ENCODE results near the gene TYW5.

GRCh38 chr2:199994896-199995295 is 39.6 kb upstream of the TYW5 start:
- TF ChIP-seq SP1 (IDR thresholded peaks at IDR 0.05): no peak
- TF ChIP-seq FOXM1 (IDR thresholded peaks at IDR 0.05; ENCODE audit: borderline replicate concordance): no peak
- no peak for TF ChIP-seq FOXA1 (IDR thresholded peaks at IDR 0.05)
- TF ChIP-seq L3MBTL2 (conservative IDR thresholded peaks at IDR 0.05): no peak
- no peak for TF ChIP-seq BHLHE40 (IDR thresholded peaks at IDR 0.05; ENCODE audit: borderline replicate concordance)
- TF ChIP-seq ARNT (IDR thresholded peaks at IDR 0.05): no peak

All from HEK293T (cell line).